ENCODE results near the gene OOSP2. TPM values are rescaled to one million over a fixed set of nuclear protein-coding genes. Genes with fewer than 3 reads are reported as not detected.

OOSP2 gene
- total RNA-seq, 1 experiment from 2014 or later, result not detected

DNA sequence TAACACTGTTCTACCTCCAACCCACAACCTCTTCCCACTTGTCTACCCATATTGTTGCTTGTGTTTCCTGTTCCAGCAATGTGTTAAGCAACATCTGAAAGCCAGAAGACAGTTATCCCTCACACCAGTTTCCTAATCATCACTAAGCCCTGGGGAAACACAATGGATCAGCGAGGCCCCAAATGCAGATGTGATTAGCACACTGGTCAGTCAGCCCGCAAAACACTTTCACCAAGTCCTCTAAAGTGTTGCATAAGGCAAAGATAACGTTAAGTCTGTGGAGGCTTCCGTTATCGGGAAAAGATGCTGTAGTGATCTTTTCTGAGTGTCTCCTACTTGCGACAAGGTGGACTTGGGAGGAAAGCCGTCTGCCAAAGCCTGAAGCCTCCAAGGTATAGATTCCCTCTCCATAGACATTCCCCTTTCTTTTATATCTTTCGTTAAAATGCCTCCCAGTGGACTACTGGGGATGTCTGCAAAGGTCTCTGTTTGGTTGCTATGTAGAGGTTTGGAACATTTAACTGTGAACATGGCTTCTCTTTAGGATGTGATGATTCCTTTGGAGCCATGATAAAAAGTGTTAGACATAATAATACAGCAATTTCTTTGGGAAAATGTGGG lies 16.2 kb downstream of the OOSP2 start, which contains the start of gene MS4A3:
Gene MS4A3 (plus strand): TSS at position 317 of the 621 bp plus-strand sequence. CDS start 4,496 bp downstream, outside the sequence.
- H4K91ac ChIP-seq (ENCODE audit: insufficient read length, low read depth, low read length), result no peak within 1 kb of the TSS
- no peak within 1 kb of the TSS for H3K4ac ChIP-seq (ENCODE audit: low read depth, low read length)
- H3K27me3 ChIP-seq (ENCODE audit: insufficient read depth, low read length), result no peaks in the 10 kb centered on the region; the same call in 1 of the 2 replicates
- peak within 1 kb of the TSS in 1 of 3 experiments; percentile 3; a peak in 4 of 7 replicates for H3K27ac Mint-ChIP-seq
- no peak within 1 kb of the TSS for H3K18ac ChIP-seq (ENCODE audit: insufficient read length, low read depth, low read length)
- no peak within 1 kb of the TSS for H3K4me2 ChIP-seq (ENCODE audit: insufficient read depth, insufficient read length, low read length)
- no peak within 1 kb of the TSS for H3K9ac ChIP-seq (ENCODE audit: extremely low read depth, insufficient read length, low read length)
- no peak for DNase-seq
- H3K23me2 ChIP-seq (ENCODE audit: insufficient read length, low read depth, low read length, poor library complexity, severe bottlenecking), result no peaks in the 10 kb centered on the region
- H2AK5ac ChIP-seq (ENCODE audit: insufficient read length, low read length), result no peak within 1 kb of the TSS
- no peak within 1 kb of the TSS for H4K8ac ChIP-seq (replicated peaks; ENCODE audit: insufficient read length, low read depth, low read length)
- H3K4me3 Mint-ChIP-seq, result no peak within 1 kb of the TSS
- H3K14ac ChIP-seq (ENCODE audit: insufficient read depth, low read length), result no peak within 1 kb of the TSS
- no peak within 1 kb of the TSS for H3T11ph ChIP-seq (ENCODE audit: low read length)
- no peaks in the 10 kb centered on the region for H3K79me2 ChIP-seq (ENCODE audit: insufficient read depth, low read length)
- no peak within 1 kb of the TSS for H2BK120ac ChIP-seq (ENCODE audit: low read depth, low read length, poor library complexity, severe bottlenecking)
- TF ChIP-seq, protein P1, sequence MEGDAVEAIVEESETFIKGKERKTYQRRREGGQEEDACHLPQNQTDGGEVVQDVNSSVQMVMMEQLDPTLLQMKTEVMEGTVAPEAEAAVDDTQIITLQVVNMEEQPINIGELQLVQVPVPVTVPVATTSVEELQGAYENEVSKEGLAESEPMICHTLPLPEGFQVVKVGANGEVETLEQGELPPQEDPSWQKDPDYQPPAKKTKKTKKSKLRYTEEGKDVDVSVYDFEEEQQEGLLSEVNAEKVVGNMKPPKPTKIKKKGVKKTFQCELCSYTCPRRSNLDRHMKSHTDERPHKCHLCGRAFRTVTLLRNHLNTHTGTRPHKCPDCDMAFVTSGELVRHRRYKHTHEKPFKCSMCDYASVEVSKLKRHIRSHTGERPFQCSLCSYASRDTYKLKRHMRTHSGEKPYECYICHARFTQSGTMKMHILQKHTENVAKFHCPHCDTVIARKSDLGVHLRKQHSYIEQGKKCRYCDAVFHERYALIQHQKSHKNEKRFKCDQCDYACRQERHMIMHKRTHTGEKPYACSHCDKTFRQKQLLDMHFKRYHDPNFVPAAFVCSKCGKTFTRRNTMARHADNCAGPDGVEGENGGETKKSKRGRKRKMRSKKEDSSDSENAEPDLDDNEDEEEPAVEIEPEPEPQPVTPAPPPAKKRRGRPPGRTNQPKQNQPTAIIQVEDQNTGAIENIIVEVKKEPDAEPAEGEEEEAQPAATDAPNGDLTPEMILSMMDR (conservative IDR thresholded peaks at IDR 0.05), result no peak
- no peak within 1 kb of the TSS for H2BK12ac ChIP-seq (ENCODE audit: insufficient read length, low read depth, low read length)
- no peaks in the 10 kb centered on the region for H4K20me1 ChIP-seq (ENCODE audit: control insufficient read depth, insufficient read depth, insufficient read length)
- WGBS (ENCODE audit: extremely low coverage, insufficient read length, low lambda C conversion rate), result no CpG with 5 or more reads among the region's 8 CpGs
- no peak within 1 kb of the TSS for H3K56ac ChIP-seq (ENCODE audit: insufficient read length, low read depth, low read length)
- no peak within 1 kb of the TSS for H2BK15ac ChIP-seq (ENCODE audit: low read depth, low read length)
- H3K9me3 ChIP-seq (ENCODE audit: control insufficient read depth, low read depth, low read length), result no peaks in the 10 kb centered on the region
- no peak within 1 kb of the TSS for H2BK5ac ChIP-seq (ENCODE audit: insufficient read length, low read length)
- H3K23ac ChIP-seq (ENCODE audit: insufficient read length, low read depth, low read length), result no peak within 1 kb of the TSS
- H3K27ac ChIP-seq (ENCODE audit: insufficient read length, low read depth, low read length), result no peak within 1 kb of the TSS
- no peaks in the 10 kb centered on the region for H3K4me1 ChIP-seq (ENCODE audit: insufficient read depth, low read length)
- H4K5ac ChIP-seq (ENCODE audit: insufficient read length, low read depth, low read length), result no peak within 1 kb of the TSS
- peaks cover 10 to 14% of the 10 kb centered on the region in 2 experiments for H3K4me1 Mint-ChIP-seq
- H3K79me1 ChIP-seq (ENCODE audit: insufficient read depth, low read depth, low read length, poor library complexity, severe bottlenecking), result no peaks in the 10 kb centered on the region
- H3K9me3 Mint-ChIP-seq, result peaks cover 4 to 8% of the 10 kb centered on the region in 2 experiments; a peak in 3 of 5 replicates
- peaks cover 0 to 2% (median 0%) of the 10 kb centered on the region in 3 experiments; a peak in 1 of 7 replicates for H3K36me3 Mint-ChIP-seq (ENCODE audit: insufficient read depth in 1 of 3, low read depth in 3 of 3)
- no peaks in the 10 kb centered on the region for H3K27me3 Mint-ChIP-seq (ENCODE audit: low read depth)
- no peak within 1 kb of the TSS for H2AFZ ChIP-seq (ENCODE audit: low read length)
- no peak within 1 kb of the TSS for H2BK20ac ChIP-seq (ENCODE audit: low read depth, low read length, poor library complexity, severe bottlenecking)

All from H9 (cell line).